Measurements from ENCODE around the gene SLC17A7. TPM values are rescaled to one million over a fixed set of nuclear protein-coding genes. Genes with fewer than 3 reads are reported as not detected.

Gene SLC17A7
- total RNA-seq, result under 1 TPM in 1 of 2 experiments, not detected in 1; 0.16 TPM

DNA sequence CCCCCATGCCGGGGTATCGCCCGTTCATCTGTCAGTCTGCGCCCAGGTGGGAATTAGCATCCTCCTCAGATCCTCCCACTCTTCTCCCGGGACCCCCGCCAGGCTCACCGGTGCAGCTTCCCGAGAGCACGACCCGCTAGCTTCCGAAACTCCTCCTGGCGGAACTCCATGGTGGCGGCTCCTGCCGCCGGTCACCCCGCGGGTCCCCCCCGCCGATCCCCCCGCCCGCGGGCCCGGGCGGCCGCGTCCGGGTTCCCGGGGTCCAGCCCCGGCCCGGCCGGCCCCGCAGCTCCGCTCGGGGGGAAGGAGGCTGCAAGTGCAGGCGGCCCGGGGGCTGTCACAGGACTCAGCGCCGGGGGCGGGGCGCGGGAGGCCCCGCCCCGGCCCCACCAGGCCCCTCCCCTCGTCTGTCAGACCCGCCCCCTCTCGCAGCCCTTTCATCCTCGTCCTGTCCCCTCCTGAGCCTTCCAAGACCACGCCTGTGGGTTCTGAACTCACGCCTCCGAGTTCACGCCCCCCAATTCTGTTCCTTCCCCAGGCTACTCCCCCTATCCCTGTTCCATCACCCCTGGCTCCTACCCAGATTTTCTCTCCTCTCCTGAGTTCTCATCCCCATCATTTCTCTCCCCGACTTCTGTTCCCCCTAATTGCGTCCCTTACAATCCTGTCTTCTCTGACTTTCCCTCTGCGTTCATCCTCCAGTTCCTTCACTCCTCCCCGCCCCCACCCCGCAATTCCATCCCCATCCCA lies at the start of gene SLC17A7:
Gene SLC17A7 (minus strand): TSS at position 318 of the 750 bp plus-strand sequence. CDS start 148 bp downstream, at position 170.
- Mint-ChIP-seq H3K9me3 (ENCODE audit: insufficient read depth) (no peaks in the 10 kb centered on the region), H3K27ac (no peak within 1 kb of the TSS), H3K27me3 (ENCODE audit: low read depth) (peaks cover 58% of the 10 kb centered on the region), H3K36me3 (ENCODE audit: low read depth) (peaks cover 6% of the 10 kb centered on the region), H3K4me1 (ENCODE audit: low read depth) (peaks cover 43% of the 10 kb centered on the region), H3K4me3 (peak within 1 kb of the TSS; percentile 78)
- ATAC-seq (peak; percentile 9), DNase-seq (peak; percentile 68)
- CTCF ChIA-PET, result interaction anchor here (1.4 to 4.4 kb wide), 5 partner anchors 11 to 49 kb away, joined by 4 to 40 read pairs (median 8); partner anchors contain the start of genes FLT3LG, PIH1D1 and PTH2
- POLR2A ChIA-PET, result interaction anchor here (0.6 to 1.3 kb wide), 2 partner anchors 11 to 81 kb away, joined by 3 to 4 read pairs; partner anchors contain the start of gene PIH1D1

GRCh38 chr19:49490287-49491029 lies 49.1 kb upstream of the SLC17A7 start:
- POLR2A ChIA-PET, result interaction anchor here (0.8 kb wide), 1 partner anchor 14 kb away, joined by 3 read pairs; no protein-coding TSS in a partner anchor
- Mint-ChIP-seq H3K27me3 (ENCODE audit: low read depth) (no peaks in the 10 kb centered on the region), H3K36me3 (ENCODE audit: low read depth) (peaks cover 79% of the 10 kb centered on the region), H3K27ac (peak overlapping the region; percentile 96), H3K4me1 (ENCODE audit: low read depth) (peaks cover 64% of the 10 kb centered on the region), H3K4me3 (peak overlapping the region; percentile 98), H3K9me3 (ENCODE audit: insufficient read depth) (no peaks in the 10 kb centered on the region)
- DNase-seq (no peak), ATAC-seq (no peak)
- CTCF ChIA-PET, result no interaction called here

- Mint-ChIP-seq H3K27ac (peak overlapping the region; percentile 96), H3K9me3 (ENCODE audit: insufficient read depth) (no peaks in the 10 kb centered on the region), H3K4me1 (ENCODE audit: low read depth) (peaks cover 59% of the 10 kb centered on the region), H3K36me3 (ENCODE audit: low read depth) (peaks cover 85% of the 10 kb centered on the region), H3K27me3 (ENCODE audit: low read depth) (no peaks in the 10 kb centered on the region), H3K4me3 (peak overlapping the region; percentile 98)
- ATAC-seq (no peak), DNase-seq (peak; percentile 46)
- ChIA-PET POLR2A (interaction anchor here (0.8 to 2.2 kb wide), 3 partner anchors 13 to 91 kb away, joined by 3 to 7 read pairs (median 4); partner anchors contain the start of gene FLT3LG), CTCF (interaction anchor here (0.9 to 2.2 kb wide), 3 partner anchors 57 to 98 kb away, joined by 3 to 12 read pairs (median 3); no protein-coding TSS in a partner anchor)
Measured at GRCh38 chr19:49489601-49490167, 48.4 kb upstream of the SLC17A7 start.

DNA sequence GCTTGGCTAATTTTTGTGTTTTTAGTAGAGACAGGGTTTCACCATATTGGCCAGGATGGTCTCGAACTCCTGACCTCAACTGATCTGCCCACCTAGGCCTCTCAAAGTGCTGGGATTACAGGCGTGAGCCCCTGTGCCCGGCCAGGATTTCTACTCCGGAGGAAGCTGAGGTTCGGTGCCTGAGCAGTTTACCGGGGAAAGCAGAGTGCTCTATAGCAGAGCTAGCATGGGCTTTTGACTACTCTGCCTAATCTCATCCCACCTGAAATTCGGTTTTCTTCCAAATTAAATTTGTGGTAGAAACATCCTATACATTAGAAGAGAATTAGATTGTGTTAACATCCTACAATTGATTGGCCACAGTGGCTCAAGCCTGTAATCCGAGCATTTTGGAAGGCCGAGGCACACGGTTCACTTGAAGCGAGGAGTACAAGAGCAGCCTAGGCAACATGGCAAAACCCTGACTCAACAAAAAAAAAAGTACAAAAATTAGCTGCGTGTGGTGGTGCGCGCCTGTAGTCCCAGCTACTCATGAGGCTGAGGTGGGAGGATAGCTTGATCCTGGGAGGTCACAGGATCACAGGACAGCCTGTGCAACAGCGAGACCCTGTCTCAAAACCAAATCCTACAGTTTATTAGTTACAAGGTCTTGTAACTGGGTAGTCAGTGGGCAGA lies 47.7 kb upstream of the SLC17A7 start:
- H3K4me1 Mint-ChIP-seq (ENCODE audit: low read depth), result peaks cover 60% of the 10 kb centered on the region
- H3K9me3 Mint-ChIP-seq (ENCODE audit: insufficient read depth), result no peaks in the 10 kb centered on the region
- H3K27ac Mint-ChIP-seq, result peak overlapping the region; percentile 96
- no peak for ATAC-seq
- ChIA-PET POLR2A (interaction anchor here (0.6 to 2.2 kb wide), 7 partner anchors 13 to 362 kb away, joined by 3 to 7 read pairs (median 4); partner anchors contain the start of genes FLT3LG and PIH1D1), CTCF (interaction anchor here (0.7 to 2.2 kb wide), 9 partner anchors 9 to 98 kb away, joined by 3 to 12 read pairs (median 3); partner anchors contain the start of gene FLT3LG)
- H3K4me3 Mint-ChIP-seq, result peak overlapping the region; percentile 98
- peaks cover 90% of the 10 kb centered on the region for H3K36me3 Mint-ChIP-seq (ENCODE audit: low read depth)
- H3K27me3 Mint-ChIP-seq (ENCODE audit: low read depth), result no peaks in the 10 kb centered on the region
- no peak for DNase-seq

DNA sequence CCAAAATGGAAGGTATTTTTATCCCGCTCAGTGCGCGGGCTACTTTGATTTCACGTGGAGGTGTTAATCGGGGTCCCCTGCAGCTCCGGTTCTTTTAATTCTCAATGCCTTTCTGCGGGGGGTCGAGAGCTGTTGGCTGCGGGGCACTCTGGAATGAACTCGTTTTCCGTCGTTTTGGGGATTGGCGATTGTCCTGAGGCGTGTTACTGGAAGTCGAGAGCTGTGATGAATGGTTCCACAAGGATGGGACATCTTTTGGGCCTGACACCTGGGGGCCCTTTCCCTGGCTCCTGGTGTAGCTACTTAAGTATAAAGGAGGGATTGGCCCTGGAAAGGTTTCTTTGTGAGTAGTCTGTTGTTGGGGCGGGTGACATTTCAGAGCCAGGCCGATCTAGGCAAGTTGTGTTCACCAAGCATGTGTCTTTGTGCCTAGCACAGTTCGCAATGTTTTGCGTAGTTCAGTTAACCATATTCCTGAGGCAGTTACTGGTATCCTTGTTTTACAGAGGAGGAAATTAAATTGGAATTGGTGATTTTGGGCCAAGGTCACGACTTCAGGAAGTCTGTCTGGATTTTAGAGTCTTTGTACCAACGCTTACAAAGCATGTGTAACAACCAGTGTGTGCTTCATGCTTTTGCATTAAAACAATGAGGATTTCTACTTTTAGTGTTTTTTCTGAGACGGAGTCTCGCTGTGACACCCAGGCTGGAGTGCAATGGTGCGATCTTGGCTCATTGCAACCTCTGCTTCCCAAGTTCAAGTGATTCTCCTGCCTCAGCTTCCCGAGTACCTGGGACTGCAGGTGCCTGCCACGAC lies 46.9 kb upstream of the SLC17A7 start:
- Mint-ChIP-seq H3K9me3 (ENCODE audit: insufficient read depth) (no peaks in the 10 kb centered on the region), H3K4me1 (ENCODE audit: low read depth) (peaks cover 60% of the 10 kb centered on the region), H3K4me3 (peak overlapping the region; percentile 98), H3K27ac (peak overlapping the region; percentile 96), H3K27me3 (ENCODE audit: low read depth) (no peaks in the 10 kb centered on the region), H3K36me3 (ENCODE audit: low read depth) (peaks cover 94% of the 10 kb centered on the region)
- ATAC-seq (no peak), DNase-seq (no peak)
- CTCF ChIA-PET, result interaction anchor here (0.8 to 2.2 kb wide), 10 partner anchors 9 to 80 kb away, joined by 3 to 12 read pairs (median 3); partner anchors contain the start of gene FLT3LG
- POLR2A ChIA-PET, result interaction anchor here (0.7 to 2.2 kb wide), 12 partner anchors 10 to 362 kb away, joined by 3 to 7 read pairs (median 4); partner anchors contain the start of genes ALDH16A1 and PIH1D1

GRCh38 chr19:49487277-49488045 lies 46.1 kb upstream of the SLC17A7 start, which contains the start of gene RPL13A:
Gene RPL13A, plus strand, starts transcription at chr19:49487608. Its CDS starts 22 bp downstream, at chr19:49487630.
- peak within 1 kb of the TSS; percentile 96 for H3K27ac Mint-ChIP-seq
- peak; percentile 89 for ATAC-seq
- POLR2A ChIA-PET, result interaction anchor here (0.7 to 2.2 kb wide), 11 partner anchors 9 to 153 kb away, joined by 3 to 7 read pairs (median 4); partner anchors contain the start of genes ALDH16A1 and PIH1D1
- peaks cover 90% of the 10 kb centered on the region for H3K36me3 Mint-ChIP-seq (ENCODE audit: low read depth)
- no peaks in the 10 kb centered on the region for H3K9me3 Mint-ChIP-seq (ENCODE audit: insufficient read depth)
- CTCF ChIA-PET, result interaction anchor here (1.1 to 2.2 kb wide), 8 partner anchors 9 to 81 kb away, joined by 3 to 12 read pairs (median 4); partner anchors contain the start of gene FLT3LG
- DNase-seq, result peak; percentile 100
- no peaks in the 10 kb centered on the region for H3K27me3 Mint-ChIP-seq (ENCODE audit: low read depth)
- H3K4me3 Mint-ChIP-seq, result peak within 1 kb of the TSS; percentile 98
- peaks cover 53% of the 10 kb centered on the region for H3K4me1 Mint-ChIP-seq (ENCODE audit: low read depth)

- POLR2A ChIA-PET, result interaction anchor here (1.0 to 2.1 kb wide), 5 partner anchors 8 to 154 kb away, joined by 3 to 7 read pairs (median 3); partner anchors contain the start of gene ALDH16A1
- Mint-ChIP-seq H3K36me3 (ENCODE audit: low read depth) (peaks cover 90% of the 10 kb centered on the region), H3K27me3 (ENCODE audit: low read depth) (no peaks in the 10 kb centered on the region), H3K4me3 (peak overlapping the region; percentile 98), H3K27ac (peak overlapping the region; percentile 96), H3K9me3 (ENCODE audit: insufficient read depth) (no peaks in the 10 kb centered on the region), H3K4me1 (ENCODE audit: low read depth) (peaks cover 49% of the 10 kb centered on the region)
- ATAC-seq (no peak), DNase-seq (no peak)
- CTCF ChIA-PET, result interaction anchor here (1.1 to 2.3 kb wide), 4 partner anchors 11 to 95 kb away, joined by 3 to 13 read pairs (median 6); partner anchors contain the start of gene FLT3LG
Measured at GRCh38 chr19:49486710-49487276, 45.5 kb upstream of the SLC17A7 start.

DNA sequence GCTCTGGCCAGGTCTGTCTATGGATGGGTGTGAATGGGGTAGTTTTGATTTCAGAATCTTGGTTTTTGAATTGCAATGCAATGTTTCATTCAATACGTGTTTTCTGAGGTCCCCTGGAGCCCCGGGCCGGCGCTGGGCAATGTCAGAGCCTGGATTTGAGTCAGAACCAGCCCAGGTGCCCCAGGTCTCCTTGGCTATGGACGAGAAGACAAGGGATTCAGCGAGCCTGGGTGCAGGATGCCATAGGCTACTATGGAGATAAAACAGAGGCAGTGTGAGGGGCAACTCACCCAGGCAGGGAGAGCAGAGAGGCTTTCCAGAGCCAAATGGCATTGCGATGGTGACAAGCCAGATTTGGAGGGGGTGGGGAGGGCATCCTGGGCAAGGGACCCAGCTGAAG lies 44.9 kb upstream of the SLC17A7 start:
- ChIA-PET POLR2A (interaction anchor here (2.1 kb wide), 1 partner anchor 10 kb away, joined by 7 read pairs; no protein-coding TSS in a partner anchor), CTCF (interaction anchor here (1.3 to 2.3 kb wide), 2 partner anchors 10 to 94 kb away, joined by 3 to 13 read pairs; no protein-coding TSS in a partner anchor)
- H3K4me3 Mint-ChIP-seq, result peak overlapping the region; percentile 29
- H3K36me3 Mint-ChIP-seq (ENCODE audit: low read depth), result peaks cover 88% of the 10 kb centered on the region
- peaks cover 47% of the 10 kb centered on the region for H3K4me1 Mint-ChIP-seq (ENCODE audit: low read depth)
- H3K27me3 Mint-ChIP-seq (ENCODE audit: low read depth), result no peaks in the 10 kb centered on the region
- H3K27ac Mint-ChIP-seq, result peak overlapping the region; percentile 96
- DNase-seq, result no peak
- ATAC-seq, result no peak
- H3K9me3 Mint-ChIP-seq (ENCODE audit: insufficient read depth), result no peaks in the 10 kb centered on the region

GRCh38 chr19:49481020-49481683 lies 39.8 kb upstream of the SLC17A7 start:
- POLR2A ChIA-PET, result no interaction called here
- Mint-ChIP-seq H3K36me3 (ENCODE audit: low read depth) (peaks cover 68% of the 10 kb centered on the region), H3K27me3 (ENCODE audit: low read depth) (no peaks in the 10 kb centered on the region), H3K9me3 (ENCODE audit: insufficient read depth) (no peaks in the 10 kb centered on the region), H3K4me1 (ENCODE audit: low read depth) (peaks cover 42% of the 10 kb centered on the region), H3K4me3 (no peak overlapping the region), H3K27ac (peak overlapping the region; percentile 68)
- ATAC-seq (no peak), DNase-seq (no peak)
- CTCF ChIA-PET, result interaction anchor here (1.3 kb wide), 1 partner anchor 90 kb away, joined by 3 read pairs; no protein-coding TSS in a partner anchor
